Calu3 (cell line): ENCODE measurements around the gene KCND3. TPM values are rescaled to one million over a fixed set of nuclear protein-coding genes. Genes with fewer than 3 reads are reported as not detected.

ENCODE experiments used
- BruUV-seq: library from RNA; stranded (reverse); fragments of 400-500 nt; replicated peaks from 2 replicates; lab custom pipeline; 2021; lab: Mats Ljungman, UMichigan
- CTCF ChIA-PET: fragments of 300-600 bp; sonication (Branson Sonifier 250); formaldehyde crosslinking; loops from one replicate; lab custom pipeline; 2022; ENCODE audit warnings: antibody characterized with exemption; lab: Charles Lee
- DNase-seq: peaks from one replicate; pipeline ENCODE4 v3.0.0; 2022
- H3K27ac Mint-ChIP-seq: one replicate; pipeline ENCODE4 v1.8.0; 2022; ENCODE audit warnings: mixed read lengths; ENCODE audit not compliant: unreplicated experiment
- H3K27me3 Mint-ChIP-seq: one replicate; pipeline ENCODE4 v1.8.0; 2022; ENCODE audit warnings: mixed read lengths; ENCODE audit not compliant: unreplicated experiment
- H3K36me3 Mint-ChIP-seq: one replicate; pipeline ENCODE4 v1.8.0; 2022; ENCODE audit warnings: mild to moderate bottlenecking, moderate library complexity, mixed read lengths; ENCODE audit not compliant: insufficient read depth, unreplicated experiment
- H3K4me1 Mint-ChIP-seq: one replicate; pipeline ENCODE4 v1.8.0; 2022; ENCODE audit warnings: mild to moderate bottlenecking, low read depth, mixed read lengths; ENCODE audit not compliant: unreplicated experiment
- H3K4me3 Mint-ChIP-seq: one replicate; pipeline ENCODE4 v1.8.0; 2022; ENCODE audit warnings: mild to moderate bottlenecking, low read depth, moderate library complexity, mixed read lengths; ENCODE audit not compliant: unreplicated experiment
- H3K9me3 Mint-ChIP-seq: one replicate; pipeline ENCODE4 v1.8.0; 2022; ENCODE audit warnings: low read depth, mixed read lengths; ENCODE audit not compliant: unreplicated experiment
- intact Hi-C: fragments of 100-400 bp; cut with micrococcal nuclease; formaldehyde crosslinking; loops from one replicate; pipeline ENCODE4 v1.10.0; 2022; ENCODE audit not compliant: unreplicated experiment
- total RNA-seq: library from RNA; stranded (reverse); gene quantifications from 2 replicates; pipeline ENCODE4 v1.2.3, GENCODE V29; 2022
- TF ChIP-seq, protein P1 (sequence below): fragments of 200-600 bp; IDR thresholded peaks from one replicate; pipeline ENCODE4 v1.8.0; 2022; ENCODE audit warnings: antibody characterized with exemption; ENCODE audit not compliant: unreplicated experiment

The KCND3 gene
- total RNA-seq, 1 experiment from 2014 or later, result 0.07 TPM

DNA sequence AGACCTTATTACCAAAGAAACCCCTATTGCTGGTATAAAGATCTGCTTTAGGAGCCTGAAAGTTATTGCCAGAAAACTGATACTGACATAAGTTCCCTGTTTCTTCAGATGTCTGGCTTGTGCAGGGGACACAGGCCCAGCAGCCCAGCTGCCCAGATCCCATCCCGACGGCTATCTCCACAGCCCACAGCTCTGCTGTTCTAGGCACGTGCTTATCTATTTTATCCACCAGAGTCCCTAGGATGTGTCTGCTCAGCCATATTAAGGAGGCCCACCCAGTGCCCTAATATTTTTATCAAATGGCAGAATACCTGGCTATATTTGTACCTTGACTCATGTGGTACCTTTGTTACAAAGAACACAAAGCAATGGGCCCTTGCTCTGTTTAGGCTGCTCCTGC lies 174.8 kb downstream of the KCND3 start:
- TF ChIP-seq, protein P1, sequence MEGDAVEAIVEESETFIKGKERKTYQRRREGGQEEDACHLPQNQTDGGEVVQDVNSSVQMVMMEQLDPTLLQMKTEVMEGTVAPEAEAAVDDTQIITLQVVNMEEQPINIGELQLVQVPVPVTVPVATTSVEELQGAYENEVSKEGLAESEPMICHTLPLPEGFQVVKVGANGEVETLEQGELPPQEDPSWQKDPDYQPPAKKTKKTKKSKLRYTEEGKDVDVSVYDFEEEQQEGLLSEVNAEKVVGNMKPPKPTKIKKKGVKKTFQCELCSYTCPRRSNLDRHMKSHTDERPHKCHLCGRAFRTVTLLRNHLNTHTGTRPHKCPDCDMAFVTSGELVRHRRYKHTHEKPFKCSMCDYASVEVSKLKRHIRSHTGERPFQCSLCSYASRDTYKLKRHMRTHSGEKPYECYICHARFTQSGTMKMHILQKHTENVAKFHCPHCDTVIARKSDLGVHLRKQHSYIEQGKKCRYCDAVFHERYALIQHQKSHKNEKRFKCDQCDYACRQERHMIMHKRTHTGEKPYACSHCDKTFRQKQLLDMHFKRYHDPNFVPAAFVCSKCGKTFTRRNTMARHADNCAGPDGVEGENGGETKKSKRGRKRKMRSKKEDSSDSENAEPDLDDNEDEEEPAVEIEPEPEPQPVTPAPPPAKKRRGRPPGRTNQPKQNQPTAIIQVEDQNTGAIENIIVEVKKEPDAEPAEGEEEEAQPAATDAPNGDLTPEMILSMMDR, result no peak

DNA sequence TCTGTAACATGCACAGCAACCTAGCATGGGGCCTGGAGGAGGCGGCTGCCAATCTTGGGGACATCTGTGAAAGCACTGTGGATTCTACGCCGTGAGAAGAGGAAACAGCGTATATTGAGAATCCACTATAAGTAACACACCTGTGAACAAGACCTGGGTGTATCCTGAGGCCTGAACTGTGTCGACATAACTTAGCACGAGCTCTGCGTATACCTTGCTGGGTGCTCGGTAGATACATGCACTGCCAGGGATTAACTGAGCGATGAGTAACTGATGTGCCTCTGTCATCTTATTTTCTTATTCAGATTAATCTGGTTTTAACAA lies 175.2 kb downstream of the KCND3 start:
- H3K4me1 Mint-ChIP-seq, result no peaks in the 10 kb centered on the region
- TF ChIP-seq, protein P1, result no peak
- H3K9me3 Mint-ChIP-seq, result no peaks in the 10 kb centered on the region
- CTCF ChIA-PET, result no interaction called here
- DNase-seq, result no peak
- no peak overlapping the region for H3K27ac Mint-ChIP-seq
- intact Hi-C loops, result no loop called here
- no TSS peak for BruUV-seq
- peaks cover 72% of the 10 kb centered on the region for H3K27me3 Mint-ChIP-seq
- no peaks in the 10 kb centered on the region for H3K36me3 Mint-ChIP-seq
- no peak overlapping the region for H3K4me3 Mint-ChIP-seq

More for the DNA sequence above, 174.8 kb downstream of the KCND3 start:
- Mint-ChIP-seq H3K4me1 (no peaks in the 10 kb centered on the region), H3K27ac (no peak overlapping the region), H3K27me3 (peaks cover 76% of the 10 kb centered on the region), H3K4me3 (no peak overlapping the region), H3K9me3 (no peaks in the 10 kb centered on the region), H3K36me3 (no peaks in the 10 kb centered on the region)
- CTCF ChIA-PET, result no interaction called here
- BruUV-seq, result no TSS peak
- intact Hi-C loops, result no loop called here
- no peak for DNase-seq

DNA sequence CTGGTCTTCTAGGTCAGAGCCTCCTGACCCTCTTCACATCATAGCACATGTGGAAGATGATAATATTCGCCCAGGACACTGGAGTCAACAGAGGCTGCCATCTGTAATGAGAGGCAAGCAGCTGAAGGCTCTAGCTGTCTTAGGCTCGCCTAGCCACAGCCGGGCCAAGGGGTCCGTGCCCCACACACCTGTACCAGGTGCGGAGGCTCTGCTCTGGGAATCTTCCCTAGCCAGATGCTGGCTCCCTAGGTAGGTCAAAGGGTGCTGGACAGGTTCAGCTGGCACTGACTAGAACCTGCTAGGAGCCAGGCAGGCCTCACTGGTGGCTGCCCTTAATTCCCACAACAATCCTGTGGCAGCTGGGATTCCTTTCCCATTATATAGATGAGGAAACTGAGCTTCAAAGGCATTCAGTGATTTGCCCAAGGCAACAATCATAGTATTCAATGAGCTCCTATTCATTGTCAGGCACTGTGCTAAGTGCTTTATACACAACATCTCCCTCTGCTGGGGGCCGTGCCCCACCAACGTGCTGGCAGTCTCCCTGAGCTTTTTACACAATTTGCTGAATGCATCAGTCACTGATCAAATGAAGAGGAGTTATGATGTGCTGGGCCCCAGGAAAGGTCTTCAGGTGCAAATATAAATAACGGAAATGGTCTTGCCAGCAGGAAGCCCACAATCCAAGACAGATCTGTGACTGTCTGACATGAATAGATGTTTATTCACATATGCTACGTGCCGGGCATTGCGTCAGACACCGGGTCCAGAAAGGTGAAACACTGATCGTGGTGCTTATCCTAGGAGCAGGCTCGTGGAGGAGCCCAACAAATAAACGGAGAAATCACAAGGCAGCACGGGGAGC lies 175.8 kb downstream of the KCND3 start:
- Mint-ChIP-seq H3K27ac (no peak overlapping the region), H3K27me3 (peaks cover 69% of the 10 kb centered on the region)
- CTCF ChIA-PET, result no interaction called here

DNA sequence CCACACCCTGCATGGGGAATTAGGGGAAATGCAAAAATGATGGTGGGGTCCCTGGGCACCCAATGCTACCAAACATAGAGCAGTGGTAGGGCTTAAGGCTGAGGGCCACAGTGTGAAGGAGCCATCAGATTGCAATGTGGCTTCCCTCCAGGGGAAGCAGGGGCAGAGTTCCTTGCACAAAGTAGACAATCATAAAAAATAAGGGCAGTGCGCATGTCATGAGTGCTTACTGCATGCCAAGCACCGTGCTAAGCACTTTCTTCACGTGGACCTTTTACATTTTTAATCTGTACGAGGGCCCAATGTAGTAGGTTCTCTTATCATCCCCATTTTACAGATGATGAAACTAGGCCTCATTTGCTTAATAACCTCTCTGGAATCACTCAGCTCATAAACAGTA lies 177.2 kb downstream of the KCND3 start:
- Mint-ChIP-seq H3K27ac (no peak overlapping the region), H3K9me3 (no peaks in the 10 kb centered on the region), H3K27me3 (peaks cover 69% of the 10 kb centered on the region), H3K4me3 (no peak overlapping the region), H3K36me3 (no peaks in the 10 kb centered on the region), H3K4me1 (no peaks in the 10 kb centered on the region)
- intact Hi-C loops, result no loop called here
- TF ChIP-seq, protein P1, result no peak
- no peak for DNase-seq
- no TSS peak for BruUV-seq
- CTCF ChIA-PET, result no interaction called here

More for the DNA sequence above, 175.8 kb downstream of the KCND3 start:
- H3K9me3 Mint-ChIP-seq, result no peaks in the 10 kb centered on the region
- peak; percentile 6 for DNase-seq
- intact Hi-C loops, result no loop called here
- no peak overlapping the region for H3K4me3 Mint-ChIP-seq
- no TSS peak for BruUV-seq
- TF ChIP-seq, protein P1, result no peak
- H3K36me3 Mint-ChIP-seq, result no peaks in the 10 kb centered on the region
- no peaks in the 10 kb centered on the region for H3K4me1 Mint-ChIP-seq
